ENCODE measurements around the gene USP49.
"Not testable (repeated sequence)": the region's sequence is repeated elsewhere in the genome, so short reads cannot be mapped to it uniquely, and the experiment has no call there.

USP49 gene

DNA sequence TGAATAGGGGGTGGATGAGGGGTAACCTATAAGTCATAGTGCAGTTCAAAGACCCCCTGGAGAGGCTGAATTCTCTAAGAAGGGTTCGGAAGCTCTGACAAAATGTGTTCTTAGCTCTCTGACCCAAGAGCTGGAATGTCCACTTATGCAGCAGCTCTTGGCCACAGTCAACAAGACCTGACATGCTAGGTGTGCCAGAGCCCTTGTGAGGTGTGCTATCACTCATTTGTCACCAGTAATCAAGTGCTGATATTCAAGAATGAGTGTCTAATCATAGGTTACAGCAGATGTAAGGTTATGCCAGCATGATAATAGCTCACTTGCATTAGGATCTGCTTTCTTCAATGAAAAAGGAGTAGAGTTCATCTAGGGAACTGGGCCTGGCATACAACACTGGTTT lies 79.6 kb downstream of the USP49 start:
- DNase-seq (ENCODE audit: insufficient read length, low spot score) = no peak
- peak; percentile 36 for FAIRE-seq

DNA sequence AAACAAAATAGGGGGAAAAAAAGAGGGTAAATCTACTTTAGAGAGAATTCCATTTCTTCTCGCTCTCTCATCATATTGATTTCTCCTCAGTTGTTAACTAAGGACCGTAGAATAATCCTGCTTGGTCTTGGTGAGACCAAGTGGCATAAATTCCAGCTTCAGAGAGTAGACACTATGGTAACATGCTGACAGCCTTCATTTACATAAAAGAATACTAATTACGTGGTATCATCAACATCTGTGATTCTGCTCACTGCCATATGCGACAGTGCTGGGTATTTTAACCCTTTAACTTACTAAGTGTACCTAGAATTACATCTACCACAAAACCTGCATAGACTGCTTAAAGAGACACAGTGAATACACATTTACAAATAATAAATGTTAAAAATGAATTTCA lies 80.5 kb downstream of the USP49 start:
- no peak for DNase-seq (ENCODE audit: insufficient read length, low spot score)

DNA sequence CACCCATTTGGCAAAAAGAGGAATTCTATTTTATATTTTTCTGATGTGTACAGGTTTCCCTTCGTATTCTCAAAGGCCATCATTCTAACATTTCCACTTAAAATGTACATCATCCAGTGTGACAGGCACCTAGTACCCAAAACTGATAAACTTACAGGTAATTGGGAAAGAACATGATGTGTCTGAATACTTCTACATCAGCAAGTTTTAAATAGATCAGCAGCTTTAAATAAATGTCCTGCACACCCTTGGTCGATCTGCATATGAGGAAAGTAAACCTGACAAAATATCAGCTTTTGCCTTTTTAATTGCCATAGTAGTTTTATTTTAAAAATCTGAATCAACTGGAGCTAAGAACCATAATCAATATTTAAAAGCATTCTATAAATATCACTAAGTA lies 81.2 kb downstream of the USP49 start:
- DNase-seq (ENCODE audit: insufficient read length, low spot score) = no peak
- FAIRE-seq = no peak

More for the DNA sequence above, 80.5 kb downstream of the USP49 start:
- FAIRE-seq = no peak

DNA sequence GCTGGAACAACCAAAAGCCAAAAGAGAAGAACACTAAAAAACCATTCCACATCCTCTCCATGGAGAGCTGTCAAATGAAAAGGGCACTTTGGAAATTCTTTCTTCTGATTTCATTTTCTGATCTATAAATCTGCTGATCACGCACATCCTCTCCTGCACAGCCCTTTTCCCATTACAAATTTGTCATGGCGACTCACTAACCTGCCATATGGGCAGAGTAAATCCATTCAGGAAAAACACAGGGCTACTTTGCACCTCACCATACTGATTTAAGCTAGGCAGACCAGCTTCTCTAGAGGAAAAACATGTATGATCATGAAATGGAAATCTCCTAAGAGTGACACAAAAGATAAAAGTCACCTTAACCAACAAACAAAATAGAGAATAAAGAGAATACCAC lies 81.7 kb downstream of the USP49 start:
- FAIRE-seq (no peak), DNase-seq (ENCODE audit: insufficient read length, low spot score) (no peak)

DNA sequence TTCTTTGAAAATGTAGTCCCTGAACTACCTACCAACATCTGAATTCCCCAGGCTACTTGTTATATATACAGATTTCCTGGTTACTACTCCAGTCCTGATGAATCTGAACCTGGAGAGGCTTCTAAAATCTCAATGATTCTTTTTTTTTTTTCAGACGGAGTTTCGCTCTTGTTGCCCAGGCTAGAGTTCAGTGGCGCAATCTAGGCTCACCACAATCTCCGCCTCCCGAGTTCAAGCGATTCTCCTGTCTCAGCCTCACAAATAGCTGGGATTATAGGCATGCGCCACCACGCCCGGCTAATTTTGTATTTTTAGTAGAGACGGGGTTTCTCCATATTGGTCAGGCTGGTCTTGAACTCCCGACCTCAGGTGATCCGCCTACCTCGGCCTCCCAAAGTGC lies 83.2 kb downstream of the USP49 start:
- DNase-seq (ENCODE audit: insufficient read length, low spot score); FAIRE-seq: not testable (repeated sequence)

DNA sequence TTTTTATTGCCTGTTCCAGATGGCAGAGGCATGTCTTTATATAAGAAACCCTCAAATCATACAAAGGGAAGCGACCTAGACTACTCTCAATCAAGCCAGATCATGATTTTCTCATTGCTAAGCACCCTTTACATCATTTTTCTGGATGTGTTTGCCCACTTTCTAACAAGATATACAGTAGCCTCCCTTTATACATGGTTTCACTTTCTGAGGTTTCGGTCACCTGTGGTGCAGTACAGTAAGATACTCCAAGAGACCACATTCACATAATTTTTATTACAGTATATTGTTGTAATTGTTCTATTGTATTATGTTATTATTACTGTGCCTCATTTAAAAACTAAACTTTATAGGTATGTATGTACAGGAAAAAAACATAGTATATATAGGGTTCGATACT lies 84.1 kb downstream of the USP49 start:
- FAIRE-seq = no peak
- DNase-seq (ENCODE audit: insufficient read length, low spot score) = no peak

- no peak for DNase-seq (ENCODE audit: insufficient read length, low spot score)
- no peak for FAIRE-seq
These were observed 89.1 kb downstream of the USP49 start for GRCh38 chr6:41805830-41806774.

DNA sequence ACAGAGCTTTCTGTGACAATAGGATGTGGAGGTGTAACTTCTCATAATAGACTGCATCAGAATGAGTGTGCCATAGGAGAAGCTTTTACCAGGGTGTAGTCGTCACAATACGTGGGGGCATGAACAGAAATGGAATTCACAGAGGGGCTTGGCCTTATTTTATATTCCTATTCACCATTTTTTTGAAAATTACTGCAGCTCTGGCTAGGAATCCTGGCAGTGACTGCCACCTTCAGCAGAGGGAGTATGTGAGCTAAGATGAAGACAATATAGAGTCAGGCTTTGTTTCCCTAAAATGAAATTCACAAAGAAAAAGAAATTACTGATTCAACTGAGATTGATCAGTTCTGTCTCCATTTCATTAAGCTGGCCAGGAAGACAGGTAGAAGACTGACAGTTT lies 93.8 kb downstream of the USP49 start:
- FAIRE-seq (no peak), DNase-seq (ENCODE audit: insufficient read length, low spot score) (no peak)

- FAIRE-seq = no peak
- no peak for DNase-seq (ENCODE audit: insufficient read length, low spot score)
These were observed 95.6 kb downstream of the USP49 start for GRCh38 chr6:41799559-41799911.

DNA sequence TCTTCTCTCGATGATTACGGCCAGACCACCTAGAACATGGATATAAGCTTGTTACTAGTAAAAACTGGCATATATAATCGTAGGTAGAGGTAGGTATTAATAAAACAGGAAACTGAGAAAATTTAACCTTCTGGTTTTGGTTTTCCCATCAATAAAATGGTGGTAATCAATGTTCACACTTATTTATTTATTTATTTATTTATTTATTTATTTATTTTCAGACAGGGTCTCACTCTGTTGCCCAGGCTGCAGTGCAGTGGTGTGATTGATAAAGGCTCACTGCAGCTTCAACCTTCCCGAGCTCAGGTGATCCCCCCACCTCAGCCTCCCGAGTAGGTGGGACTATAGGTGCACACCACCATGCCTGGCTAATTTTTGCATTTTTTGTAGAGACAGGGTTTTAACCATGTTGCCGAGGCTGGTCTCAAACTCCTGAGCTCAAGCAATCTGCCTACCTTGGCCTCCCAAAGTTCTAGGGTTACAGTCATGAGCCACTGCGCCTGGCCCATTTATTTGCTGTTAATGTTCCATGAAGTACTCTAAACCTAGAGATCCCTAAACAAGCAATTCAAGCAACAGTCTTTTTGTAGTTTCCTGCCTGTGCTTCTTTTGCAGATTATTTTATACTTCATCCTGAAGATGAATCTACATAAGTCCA lies 96.1 kb downstream of the USP49 start:
- FAIRE-seq = no peak

GRCh38 chr6:41796474-41796873 lies 98.7 kb downstream of the USP49 start:
- FAIRE-seq (no peak), DNase-seq (ENCODE audit: insufficient read length, low spot score) (no peak)

More for the DNA sequence above, 96.1 kb downstream of the USP49 start:
- DNase-seq (ENCODE audit: insufficient read length, low spot score) = no peak

DNA sequence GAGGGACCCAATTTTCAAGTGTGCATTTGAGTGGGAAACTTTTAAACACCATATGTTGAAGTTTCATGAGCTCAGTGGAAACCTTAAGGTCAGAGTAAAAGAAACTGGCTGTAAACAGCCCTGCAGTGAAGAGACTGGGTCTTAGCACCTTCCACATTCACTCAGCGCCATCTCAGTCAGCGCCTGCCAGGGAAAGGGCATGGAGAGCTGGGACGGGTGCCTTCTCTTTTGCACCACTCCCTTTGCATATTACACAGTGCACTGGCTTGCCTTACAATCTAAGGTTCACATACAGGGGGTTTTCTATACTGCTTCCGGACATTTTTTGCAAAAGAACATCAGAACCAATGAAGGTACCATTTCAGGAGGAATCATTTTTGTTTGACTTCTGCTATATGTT lies 103.2 kb downstream of the USP49 start:
- no peak for DNase-seq (ENCODE audit: insufficient read length, low spot score)
- no peak for FAIRE-seq

GRCh38 chr6:41791305-41791704 lies 103.9 kb downstream of the USP49 start:
- no peak for FAIRE-seq
- no peak for DNase-seq (ENCODE audit: insufficient read length, low spot score)

- no peak for DNase-seq (ENCODE audit: insufficient read length, low spot score)
- no peak for FAIRE-seq
These were observed 105.1 kb downstream of the USP49 start for GRCh38 chr6:41790045-41790444.

GRCh38 chr6:41789390-41789724 lies 105.8 kb downstream of the USP49 start:
- FAIRE-seq (no peak), DNase-seq (ENCODE audit: insufficient read length, low spot score) (no peak)

DNA sequence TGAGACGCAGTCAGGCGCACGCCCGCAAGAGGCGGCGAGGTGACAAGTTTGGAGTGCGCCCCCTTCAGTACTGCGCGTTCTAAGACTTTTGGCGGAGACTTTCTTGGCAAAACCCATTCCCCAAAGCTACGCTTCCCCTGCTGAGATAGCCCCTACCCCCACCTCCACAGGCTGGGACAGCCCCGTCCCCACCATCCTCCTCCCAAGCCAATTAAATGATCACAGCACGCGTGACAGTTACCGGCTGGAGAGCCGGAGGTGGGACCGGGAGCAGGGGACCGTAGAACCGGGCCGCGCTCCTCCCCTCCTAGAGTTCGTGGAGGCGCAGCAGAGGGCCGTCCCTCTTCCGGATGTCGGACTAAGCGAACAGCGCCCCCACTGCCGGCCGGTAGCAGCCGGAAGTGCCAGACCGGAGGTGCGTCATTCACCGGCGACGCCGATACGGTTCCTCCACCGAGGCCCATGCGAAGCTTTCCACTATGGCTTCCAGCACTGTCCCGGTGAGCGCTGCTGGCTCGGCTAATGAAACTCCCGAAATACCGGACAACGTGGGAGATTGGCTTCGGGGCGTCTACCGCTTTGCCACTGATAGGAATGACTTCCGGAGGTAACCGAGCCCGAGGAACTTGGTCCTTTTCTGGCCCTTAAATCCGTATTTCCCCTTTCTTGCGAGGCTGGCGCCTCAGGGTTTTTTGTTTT lies 107.8 kb downstream of the USP49 start, which contains the start of gene TOMM6:
Gene TOMM6, plus strand, starts transcription at position 476 of the 699 bp plus-strand sequence. Its CDS starts 4 bp downstream, at position 480.
- FAIRE-seq (peak; percentile 66), DNase-seq (ENCODE audit: insufficient read length, low spot score) (peak; percentile 91)

DNA sequence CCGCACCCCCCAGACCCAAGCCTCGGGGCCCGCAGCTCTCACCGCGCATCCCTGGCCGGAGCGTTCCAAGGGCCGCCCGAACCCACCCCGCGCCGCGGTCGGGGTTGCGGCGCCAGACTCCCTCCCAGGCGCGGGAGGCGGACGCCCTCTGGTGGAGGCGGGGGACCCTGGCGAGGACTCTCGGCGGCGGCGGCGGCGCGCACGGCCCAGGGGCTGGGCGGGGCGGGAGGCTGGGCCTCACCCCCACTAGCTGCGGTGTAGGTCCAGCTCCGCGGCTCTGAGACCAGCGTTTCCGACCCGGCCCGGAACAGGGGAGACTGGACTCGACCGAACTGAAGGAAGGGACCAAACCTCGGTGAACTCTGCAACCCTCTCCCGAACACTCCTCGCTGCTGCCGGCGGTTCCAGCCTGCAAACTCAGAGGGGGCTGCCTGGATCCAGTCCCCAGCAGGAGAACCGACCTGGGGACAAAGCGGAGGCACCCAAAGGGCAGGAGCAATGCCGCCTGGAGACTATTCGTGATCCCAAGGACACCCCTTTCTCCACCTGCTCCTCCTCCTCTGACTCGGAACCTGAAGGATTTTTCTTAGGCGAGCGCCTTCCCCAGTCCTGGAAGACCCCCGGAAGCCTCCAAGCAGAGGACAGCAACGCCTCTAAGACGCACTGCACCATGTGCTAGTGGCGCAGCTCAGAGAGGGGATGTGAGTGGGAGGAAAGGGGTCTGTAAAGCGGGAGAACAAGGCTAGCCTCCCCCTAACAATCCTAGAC lies 108.5 kb downstream of the USP49 start:
- FAIRE-seq (no peak), DNase-seq (ENCODE audit: insufficient read length, low spot score) (peak; percentile 82)

- DNase-seq (ENCODE audit: insufficient read length, low spot score) (no peak), FAIRE-seq (no peak)
These were observed 109.3 kb downstream of the USP49 start for GRCh38 chr6:41785689-41786450.

GRCh38 chr6:41785254-41785653 lies 109.9 kb downstream of the USP49 start:
- no peak for FAIRE-seq
- DNase-seq (ENCODE audit: insufficient read length, low spot score) = no peak

- no peak for DNase-seq (ENCODE audit: insufficient read length, low spot score)
- no peak for FAIRE-seq
These were observed 110.5 kb downstream of the USP49 start for GRCh38 chr6:41784581-41785171.
